GM12891 (cell line): ENCODE measurements around the gene TLL1.

Experiments used
- DNase-seq: peaks from one replicate; pipeline ENCODE4 v3.0.0; 2011; ENCODE audit warnings: low spot score; ENCODE audit not compliant: insufficient read length
- FAIRE-seq: peaks from 2 replicates; lab custom pipeline; 2011; peaks lifted over from hg19 to GRCh38; lab: Jason Lieb, UNC
- PAX5 ChIP-seq: IDR thresholded peaks from 2 replicates; pipeline ENCODE4 v1.6.1; 2011; ENCODE audit warnings: low read length, moderate library complexity, mild to moderate bottlenecking; ENCODE audit not compliant: insufficient read depth, severe bottlenecking
- POLR2A ChIP-seq: IDR thresholded peaks from 2 replicates; pipeline ENCODE4 v1.6.1; 2011; ENCODE audit warnings: low read depth, low read length, control low read depth
- POLR2AphosphoS5 ChIP-seq: IDR thresholded peaks from 2 replicates; pipeline ENCODE4 v1.6.1; 2011; ENCODE audit warnings: low read depth, low read length, control low read depth
- POU2F2 ChIP-seq: IDR thresholded peaks from 2 replicates; pipeline ENCODE4 v1.6.1; 2011; ENCODE audit warnings: low read depth, mild to moderate bottlenecking, control low read depth, low read length, moderate library complexity
- SPI1 ChIP-seq: IDR thresholded peaks from 2 replicates; pipeline ENCODE4 v1.6.1; 2011; ENCODE audit warnings: low read depth, low read length, control low read depth
- TAF1 ChIP-seq: IDR thresholded peaks from 2 replicates; pipeline ENCODE4 v1.6.1; 2011; ENCODE audit warnings: low read depth, low read length, control low read depth

TLL1 gene

GRCh38 chr4:166019441-166020220, 146.6 kb downstream of the TLL1 start:
- DNase-seq = no peak
- TF ChIP-seq TAF1 (no peak), SPI1 (no peak), PAX5 (no peak), POU2F2 (no peak), POLR2A (no peak), POLR2AphosphoS5 (no peak)
- no peak for FAIRE-seq

- FAIRE-seq = no peak
- DNase-seq = no peak
- TF ChIP-seq SPI1 (no peak), POLR2AphosphoS5 (no peak), PAX5 (no peak), POLR2A (no peak), POU2F2 (no peak), TAF1 (no peak)
Measured at GRCh38 chr4:166021617-166022016, 148.6 kb downstream of the TLL1 start.

- FAIRE-seq (no peak), DNase-seq (no peak)
- TF ChIP-seq POLR2A (no peak), PAX5 (no peak), TAF1 (no peak), SPI1 (no peak), POLR2AphosphoS5 (no peak), POU2F2 (no peak)
Measured at GRCh38 chr4:166034965-166035364, 161.9 kb downstream of the TLL1 start.

- DNase-seq (no peak), FAIRE-seq (no peak)
- TF ChIP-seq POLR2AphosphoS5 = no peak
- TF ChIP-seq POLR2A = no peak
- no peak for TF ChIP-seq POU2F2
- no peak for TF ChIP-seq PAX5
- TF ChIP-seq TAF1 = no peak
- TF ChIP-seq SPI1 = no peak
Measured at GRCh38 chr4:166039822-166040221, 166.8 kb downstream of the TLL1 start.

- DNase-seq = no peak
- FAIRE-seq = no peak
- TF ChIP-seq POU2F2 (no peak), POLR2A (no peak), SPI1 (no peak), PAX5 (no peak), POLR2AphosphoS5 (no peak), TAF1 (no peak)
Measured at GRCh38 chr4:166042510-166043055, 169.5 kb downstream of the TLL1 start.

GRCh38 chr4:166043801-166044200, 170.8 kb downstream of the TLL1 start:
- no peak for DNase-seq
- TF ChIP-seq POLR2A = no peak
- no peak for TF ChIP-seq TAF1
- TF ChIP-seq SPI1 = no peak
- TF ChIP-seq POLR2AphosphoS5 = no peak
- TF ChIP-seq POU2F2 = no peak
- TF ChIP-seq PAX5 = no peak
- FAIRE-seq = no peak

GRCh38 chr4:166044871-166045270, 171.8 kb downstream of the TLL1 start:
- TF ChIP-seq TAF1 (no peak), POLR2A (no peak), PAX5 (no peak), SPI1 (no peak), POU2F2 (no peak), POLR2AphosphoS5 (no peak)
- no peak for FAIRE-seq
- DNase-seq = no peak

- FAIRE-seq (no peak), DNase-seq (no peak)
- TF ChIP-seq SPI1 (no peak), TAF1 (no peak), PAX5 (no peak)
Measured at GRCh38 chr4:166045457-166045856, 172.4 kb downstream of the TLL1 start.

- no peak for FAIRE-seq
- DNase-seq = no peak
- TF ChIP-seq SPI1 (no peak), TAF1 (no peak), POLR2A (no peak), POU2F2 (no peak), PAX5 (no peak), POLR2AphosphoS5 (no peak)
Measured at GRCh38 chr4:166049036-166049435, 176.0 kb downstream of the TLL1 start.

GRCh38 chr4:166064721-166065120, 191.7 kb downstream of the TLL1 start:
- DNase-seq = no peak
- FAIRE-seq = no peak
- TF ChIP-seq SPI1 = no peak
- no peak for TF ChIP-seq POU2F2
